Measurements from ENCODE around the gene TLX2.
A peak's percentile ranks its signal among the peaks of the same experiment; 100 is the strongest.

The TLX2 gene

DNA sequence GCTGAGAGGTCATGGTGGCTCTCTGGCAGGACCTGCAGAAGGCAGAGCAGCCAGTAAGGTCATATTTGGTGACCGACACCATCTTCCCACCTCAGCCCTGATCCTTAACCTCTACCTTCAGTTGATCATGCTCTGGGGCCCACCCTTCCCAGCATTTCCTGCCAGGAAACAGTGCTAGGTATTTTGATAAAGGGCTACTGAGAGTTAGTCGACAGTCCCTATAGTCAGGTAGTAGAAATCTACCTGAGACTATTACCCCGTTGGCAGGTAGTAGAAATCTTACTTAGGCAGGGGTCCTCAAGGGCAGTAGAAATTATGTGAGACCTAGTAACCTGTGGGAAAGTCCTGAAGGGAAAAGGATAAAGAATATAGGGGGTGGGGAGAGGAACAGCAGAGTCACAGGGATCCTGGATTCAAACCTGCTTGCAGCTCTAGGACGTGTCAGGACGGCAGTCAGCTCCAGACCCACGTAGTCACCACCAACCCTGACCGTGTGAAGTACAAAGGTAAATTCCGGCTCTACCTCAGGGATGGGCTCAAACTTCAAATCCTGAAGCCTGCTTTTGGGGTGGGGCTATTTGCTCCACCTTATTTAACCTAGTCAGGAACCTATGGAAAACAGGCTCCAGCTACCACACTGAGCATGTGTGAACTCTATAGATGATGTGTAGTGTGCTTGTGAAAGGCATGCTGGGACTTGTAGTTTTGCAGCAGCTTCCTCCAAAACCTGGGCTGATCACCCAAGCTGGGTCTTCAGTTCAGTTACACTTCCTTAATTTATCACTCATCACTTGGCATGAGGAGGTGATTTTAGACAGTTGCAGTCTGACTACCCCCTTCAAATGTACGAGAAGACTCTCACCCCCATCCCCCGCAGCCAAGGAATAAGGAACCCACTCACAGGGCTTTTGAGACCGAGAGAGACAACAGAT lies 11.7 kb downstream of the TLX2 start, which contains the start of gene DQX1:
Gene DQX1, minus strand, starts transcription at position 515 of the 932 bp plus-strand sequence. Its CDS starts 502 bp downstream, at position 13.
- no peak within 1 kb of the TSS for H3K27ac ChIP-seq (ENCODE audit: low read depth, low read length)

DNA sequence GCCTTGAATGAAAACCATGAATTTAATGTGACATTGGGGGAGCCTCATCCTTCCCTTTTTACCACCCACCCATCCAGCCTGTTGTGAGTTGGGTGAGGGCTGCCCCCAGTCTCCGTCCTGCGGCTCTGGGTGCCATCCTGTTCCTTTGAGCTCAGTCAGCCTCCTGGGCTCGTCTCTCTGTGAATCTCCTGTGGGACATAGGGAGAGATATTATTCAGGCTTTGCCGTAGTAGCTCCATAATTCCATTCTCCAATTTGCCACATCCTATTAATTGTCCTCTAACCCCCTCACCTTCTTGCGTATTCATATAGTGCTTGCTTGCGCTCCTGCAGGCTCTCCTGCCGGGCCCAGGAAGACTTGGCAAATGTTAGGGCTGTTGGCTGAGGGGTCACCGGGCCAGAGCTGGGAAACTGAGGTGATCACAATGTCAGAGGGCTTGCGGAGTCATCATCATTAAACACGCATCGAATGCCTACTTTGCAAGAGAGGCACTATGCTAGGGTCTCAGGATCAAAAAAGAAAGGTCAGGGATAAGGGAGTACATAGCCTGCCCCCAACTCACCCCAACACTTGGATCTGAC lies 12.5 kb downstream of the TLX2 start:
- H3K36me3 ChIP-seq (ENCODE audit: control insufficient read depth, insufficient read depth, low read length): peaks cover 22% of the 10 kb centered on the region
- H3K9ac ChIP-seq (ENCODE audit: low read length): no peak overlapping the region
- no peaks in the 10 kb centered on the region for H3K27me3 ChIP-seq (ENCODE audit: control insufficient read depth, insufficient read depth, low read length)
- peaks cover 16% of the 10 kb centered on the region for H3K4me1 ChIP-seq (ENCODE audit: control insufficient read depth, insufficient read depth, low read length)
- H3K4me3 ChIP-seq (ENCODE audit: low read length): no peak overlapping the region
- H3K27ac ChIP-seq (ENCODE audit: low read depth, low read length): no peak overlapping the region

More for the DNA sequence above, 11.7 kb downstream of the TLX2 start, which contains the start of gene DQX1:
- peaks cover 12% of the 10 kb centered on the region for H3K4me1 ChIP-seq (ENCODE audit: control insufficient read depth, insufficient read depth, low read length)
- H3K36me3 ChIP-seq (ENCODE audit: control insufficient read depth, insufficient read depth, low read length): peaks cover 22% of the 10 kb centered on the region
- H3K27me3 ChIP-seq (ENCODE audit: control insufficient read depth, insufficient read depth, low read length): no peaks in the 10 kb centered on the region
- no peak within 1 kb of the TSS for H3K9ac ChIP-seq (ENCODE audit: low read length)
- peak within 1 kb of the TSS; percentile 29 for H3K4me3 ChIP-seq (ENCODE audit: low read length)

DNA sequence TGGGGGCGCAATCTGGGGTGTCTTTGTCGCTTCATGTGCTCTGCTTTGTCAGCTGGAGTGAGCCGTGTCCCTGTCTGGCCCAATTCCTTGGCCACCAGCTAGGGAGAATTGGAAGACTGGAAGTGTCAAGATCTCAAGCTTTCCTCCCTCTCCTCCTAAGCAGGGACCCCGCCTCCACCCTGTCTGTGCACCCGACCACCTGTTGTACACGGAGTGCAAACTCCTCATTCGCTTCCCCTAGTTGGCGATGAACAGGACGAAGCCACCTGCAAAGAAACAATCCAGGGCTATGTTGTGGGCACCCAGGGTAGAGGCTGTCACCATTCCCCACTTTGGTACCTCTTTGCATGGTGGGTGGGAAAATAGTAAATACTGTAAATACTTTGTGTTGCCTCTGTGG lies 13.5 kb downstream of the TLX2 start:
- H3K4me1 ChIP-seq (ENCODE audit: control insufficient read depth, insufficient read depth, low read length): peaks cover 16% of the 10 kb centered on the region
- H3K27me3 ChIP-seq (ENCODE audit: control insufficient read depth, insufficient read depth, low read length): no peaks in the 10 kb centered on the region
- H3K36me3 ChIP-seq (ENCODE audit: control insufficient read depth, insufficient read depth, low read length): peaks cover 25% of the 10 kb centered on the region
- no peak overlapping the region for H3K27ac ChIP-seq (ENCODE audit: low read depth, low read length)
- no peak overlapping the region for H3K9ac ChIP-seq (ENCODE audit: low read length)
- H3K4me3 ChIP-seq (ENCODE audit: low read length): no peak overlapping the region

DNA sequence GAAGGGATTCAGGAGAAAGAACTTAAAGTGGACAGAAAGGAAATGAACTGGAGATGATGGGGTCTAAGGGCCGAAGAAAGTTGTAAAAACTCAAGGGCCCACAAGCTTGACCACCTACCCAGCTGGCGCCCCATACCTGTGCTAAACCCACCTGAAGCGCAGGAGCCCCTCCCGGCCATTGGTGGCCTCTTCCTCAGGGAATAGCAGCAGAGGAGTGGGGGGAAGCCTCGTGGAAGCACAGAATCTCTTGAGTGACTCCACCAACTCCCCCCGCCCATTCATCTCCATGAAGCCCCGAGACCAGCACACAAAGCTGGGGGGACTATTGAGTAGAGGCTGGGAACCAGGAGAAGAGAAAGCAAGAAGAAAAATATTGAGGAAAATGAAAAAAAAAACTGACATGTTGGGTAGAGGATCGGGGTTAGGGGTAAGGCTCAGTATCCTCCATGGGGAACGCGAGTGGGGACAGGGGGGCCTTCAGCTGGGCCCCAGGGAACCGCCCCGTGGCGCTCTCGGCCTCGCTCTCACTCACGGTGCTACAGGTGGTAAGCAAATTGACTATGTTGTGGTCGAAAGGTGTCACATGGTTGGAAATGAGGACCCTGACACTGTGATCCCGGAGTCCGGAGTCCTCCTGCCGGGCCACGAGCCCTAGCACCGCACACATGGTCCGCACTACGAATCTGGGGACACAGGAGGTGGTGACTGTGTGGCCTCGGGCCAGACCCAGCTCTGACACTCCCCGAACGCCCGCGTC lies 14.5 kb downstream of the TLX2 start:
- H3K4me1 ChIP-seq (ENCODE audit: control insufficient read depth, insufficient read depth, low read length): peaks cover 16% of the 10 kb centered on the region
- peaks cover 25% of the 10 kb centered on the region for H3K36me3 ChIP-seq (ENCODE audit: control insufficient read depth, insufficient read depth, low read length)
- H3K27me3 ChIP-seq (ENCODE audit: control insufficient read depth, insufficient read depth, low read length): no peaks in the 10 kb centered on the region
- peak overlapping the region; percentile 96 for H3K9ac ChIP-seq (ENCODE audit: low read length)
- peak overlapping the region; percentile 98 for H3K4me3 ChIP-seq (ENCODE audit: low read length)
- H3K27ac ChIP-seq (ENCODE audit: low read depth, low read length): peak overlapping the region; percentile 90

DNA sequence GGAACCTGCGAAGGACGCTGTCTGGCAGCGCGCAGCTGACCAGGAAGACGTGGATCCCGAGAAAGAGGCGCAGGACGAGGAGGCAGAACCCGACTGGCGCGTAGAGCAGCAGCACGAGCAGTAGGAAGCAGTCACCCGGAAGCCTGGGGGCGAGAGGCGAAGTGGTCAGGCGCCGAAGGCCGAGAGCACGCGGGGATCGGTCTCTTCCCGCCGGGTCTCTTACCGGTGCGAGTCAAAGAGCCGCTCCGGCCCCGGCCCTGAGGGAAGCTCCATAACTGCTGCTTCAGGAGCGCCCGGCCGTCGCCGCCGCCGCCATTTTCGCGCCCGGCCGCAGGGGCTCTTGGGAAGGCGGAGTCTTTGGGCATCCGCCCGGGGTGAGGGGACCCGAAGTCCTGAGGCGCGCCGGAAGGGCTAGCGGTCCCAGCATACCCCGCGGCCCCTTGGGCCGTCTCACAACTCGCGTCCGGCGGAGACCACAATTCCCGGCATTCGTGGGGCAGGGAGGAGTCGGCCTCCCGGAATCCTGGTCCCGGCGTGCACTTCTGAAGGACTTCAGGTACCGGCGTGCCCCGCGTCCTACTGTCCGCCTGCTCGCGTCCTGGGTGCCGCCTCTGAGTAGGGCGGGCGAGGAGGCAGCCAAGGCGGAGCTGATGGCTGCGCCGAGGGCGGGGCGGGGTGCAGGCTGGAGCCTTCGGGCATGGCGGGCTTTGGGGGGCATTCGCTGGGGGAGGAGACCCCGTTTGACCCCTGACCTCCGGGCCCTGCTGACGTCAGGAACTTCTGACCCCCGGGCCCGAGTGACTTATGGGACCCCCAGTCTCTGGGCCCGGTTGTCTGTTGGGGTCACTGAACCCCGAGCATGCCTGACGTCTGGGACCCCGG lies 15.3 kb downstream of the TLX2 start, which contains the start of the genes AUP1 and HTRA2:
Gene AUP1, minus strand, starts transcription at position 350 of the 882 bp plus-strand sequence. Its CDS starts 77 bp downstream, at position 273.
Gene HTRA2, plus strand, starts transcription at position 577 of the 882 bp plus-strand sequence. Its CDS starts 74 bp downstream, at position 651.
- peaks cover 16% of the 10 kb centered on the region for H3K4me1 ChIP-seq (ENCODE audit: control insufficient read depth, insufficient read depth, low read length)
- peak within 1 kb of the TSS; percentile 98 for H3K4me3 ChIP-seq (ENCODE audit: low read length)
- H3K27me3 ChIP-seq (ENCODE audit: control insufficient read depth, insufficient read depth, low read length): no peaks in the 10 kb centered on the region
- peaks cover 25% of the 10 kb centered on the region for H3K36me3 ChIP-seq (ENCODE audit: control insufficient read depth, insufficient read depth, low read length)
- H3K27ac ChIP-seq (ENCODE audit: low read depth, low read length): peak within 1 kb of the TSS; percentile 90
- H3K9ac ChIP-seq (ENCODE audit: low read length): peak within 1 kb of the TSS; percentile 96

DNA sequence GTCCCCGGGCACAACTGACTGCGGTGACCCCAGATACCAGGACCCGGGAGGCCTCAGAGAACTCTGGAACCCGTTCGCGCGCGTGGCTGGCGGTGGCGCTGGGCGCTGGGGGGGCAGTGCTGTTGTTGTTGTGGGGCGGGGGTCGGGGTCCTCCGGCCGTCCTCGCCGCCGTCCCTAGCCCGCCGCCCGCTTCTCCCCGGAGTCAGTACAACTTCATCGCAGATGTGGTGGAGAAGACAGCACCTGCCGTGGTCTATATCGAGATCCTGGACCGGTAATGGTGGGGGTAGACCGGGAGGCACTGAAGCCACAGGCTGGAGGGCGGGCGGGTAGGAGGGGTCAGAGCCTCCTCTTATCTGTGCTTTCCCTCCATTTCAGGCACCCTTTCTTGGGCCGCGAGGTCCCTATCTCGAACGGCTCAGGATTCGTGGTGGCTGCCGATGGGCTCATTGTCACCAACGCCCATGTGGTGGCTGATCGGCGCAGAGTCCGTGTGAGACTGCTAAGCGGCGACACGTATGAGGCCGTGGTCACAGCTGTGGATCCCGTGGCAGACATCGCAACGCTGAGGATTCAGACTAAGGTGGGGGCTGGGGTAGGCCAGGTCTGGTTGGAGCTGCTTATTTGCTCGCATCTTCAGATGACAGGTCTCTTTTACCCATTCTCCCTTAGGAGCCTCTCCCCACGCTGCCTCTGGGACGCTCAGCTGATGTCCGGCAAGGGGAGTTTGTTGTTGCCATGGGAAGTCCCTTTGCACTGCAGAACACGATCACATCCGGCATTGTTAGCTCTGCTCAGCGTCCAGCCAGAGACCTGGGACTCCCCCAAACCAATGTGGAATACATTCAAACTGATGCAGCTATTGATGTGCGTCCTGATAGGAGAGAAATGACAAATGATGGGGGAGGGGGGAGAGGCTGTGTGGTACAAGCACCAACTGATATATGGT lies 16.3 kb downstream of the TLX2 start:
- Histone ChIP-seq H3K9ac (ENCODE audit: low read length) (peak overlapping the region; percentile 51), H3K36me3 (ENCODE audit: control insufficient read depth, insufficient read depth, low read length) (peaks cover 25% of the 10 kb centered on the region), H3K27me3 (ENCODE audit: control insufficient read depth, insufficient read depth, low read length) (no peaks in the 10 kb centered on the region), H3K27ac (ENCODE audit: low read depth, low read length) (peak overlapping the region; percentile 78), H3K4me1 (ENCODE audit: control insufficient read depth, insufficient read depth, low read length) (peaks cover 16% of the 10 kb centered on the region), H3K4me3 (ENCODE audit: low read length) (peak overlapping the region; percentile 98)

- H3K9ac ChIP-seq (ENCODE audit: low read length): no peak overlapping the region
- H3K27ac ChIP-seq (ENCODE audit: low read depth, low read length): no peak overlapping the region
- H3K4me3 ChIP-seq (ENCODE audit: low read length): no peak overlapping the region
- H3K4me1 ChIP-seq (ENCODE audit: control insufficient read depth, insufficient read depth, low read length): peaks cover 16% of the 10 kb centered on the region
- peaks cover 16% of the 10 kb centered on the region for H3K36me3 ChIP-seq (ENCODE audit: control insufficient read depth, insufficient read depth, low read length)
- no peaks in the 10 kb centered on the region for H3K27me3 ChIP-seq (ENCODE audit: control insufficient read depth, insufficient read depth, low read length)
Measured at GRCh38 chr2:74531666-74532065, 17.4 kb downstream of the TLX2 start.

GRCh38 chr2:74532222-74532621 lies 18.0 kb downstream of the TLX2 start:
- H3K4me3 ChIP-seq (ENCODE audit: low read length): no peak overlapping the region
- no peaks in the 10 kb centered on the region for H3K27me3 ChIP-seq (ENCODE audit: control insufficient read depth, insufficient read depth, low read length)
- H3K9ac ChIP-seq (ENCODE audit: low read length): no peak overlapping the region
- no peak overlapping the region for H3K27ac ChIP-seq (ENCODE audit: low read depth, low read length)
- H3K4me1 ChIP-seq (ENCODE audit: control insufficient read depth, insufficient read depth, low read length): peaks cover 16% of the 10 kb centered on the region
- H3K36me3 ChIP-seq (ENCODE audit: control insufficient read depth, insufficient read depth, low read length): peaks cover 11% of the 10 kb centered on the region

- Histone ChIP-seq H3K27ac (ENCODE audit: low read depth, low read length) (no peak overlapping the region), H3K27me3 (ENCODE audit: control insufficient read depth, insufficient read depth, low read length) (no peaks in the 10 kb centered on the region), H3K9ac (ENCODE audit: low read length) (no peak overlapping the region), H3K4me3 (ENCODE audit: low read length) (no peak overlapping the region), H3K36me3 (ENCODE audit: control insufficient read depth, insufficient read depth, low read length) (peaks cover 2% of the 10 kb centered on the region), H3K4me1 (ENCODE audit: control insufficient read depth, insufficient read depth, low read length) (peaks cover 13% of the 10 kb centered on the region)
Measured at GRCh38 chr2:74533464-74533863, 19.2 kb downstream of the TLX2 start.

GRCh38 chr2:74534411-74534810 lies 20.2 kb downstream of the TLX2 start:
- Histone ChIP-seq H3K4me1 (ENCODE audit: control insufficient read depth, insufficient read depth, low read length) (peaks cover 8% of the 10 kb centered on the region), H3K27me3 (ENCODE audit: control insufficient read depth, insufficient read depth, low read length) (no peaks in the 10 kb centered on the region), H3K9ac (ENCODE audit: low read length) (no peak overlapping the region), H3K4me3 (ENCODE audit: low read length) (no peak overlapping the region), H3K27ac (ENCODE audit: low read depth, low read length) (no peak overlapping the region), H3K36me3 (ENCODE audit: control insufficient read depth, insufficient read depth, low read length) (peaks cover 2% of the 10 kb centered on the region)
